GM12872 (cell line): ENCODE measurements around the gene ASB6.

Experiments used
- TF ChIP-seq, protein P1 (sequence below): IDR thresholded peaks from 3 replicates; pipeline ENCODE4 v1.5.1; 2011; ENCODE audit warnings: low read depth, mild to moderate bottlenecking, low read length, moderate library complexity; ENCODE audit not compliant: insufficient read depth

ASB6 gene

DNA sequence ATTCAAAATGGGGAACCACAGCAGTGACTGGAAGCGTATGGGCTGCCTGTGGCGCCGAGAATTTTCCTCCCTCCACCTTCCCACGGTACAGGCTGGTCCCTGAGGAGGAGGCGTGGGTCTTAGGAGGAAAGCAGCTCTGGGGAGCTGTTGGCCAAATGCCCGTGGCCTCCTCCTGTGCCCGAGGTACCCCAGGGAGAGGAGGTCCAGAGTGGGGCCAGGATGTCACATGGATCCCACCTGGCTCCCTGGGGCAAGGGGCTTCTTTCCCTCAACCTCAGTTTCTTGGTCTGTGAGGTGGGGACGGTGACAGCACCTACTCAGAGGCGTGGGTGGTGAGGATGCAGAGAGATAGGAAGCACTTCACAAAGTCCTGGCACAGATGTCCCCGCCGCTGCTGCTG is 40.0 kb upstream of the ASB6 start:
- TF ChIP-seq, protein P1, sequence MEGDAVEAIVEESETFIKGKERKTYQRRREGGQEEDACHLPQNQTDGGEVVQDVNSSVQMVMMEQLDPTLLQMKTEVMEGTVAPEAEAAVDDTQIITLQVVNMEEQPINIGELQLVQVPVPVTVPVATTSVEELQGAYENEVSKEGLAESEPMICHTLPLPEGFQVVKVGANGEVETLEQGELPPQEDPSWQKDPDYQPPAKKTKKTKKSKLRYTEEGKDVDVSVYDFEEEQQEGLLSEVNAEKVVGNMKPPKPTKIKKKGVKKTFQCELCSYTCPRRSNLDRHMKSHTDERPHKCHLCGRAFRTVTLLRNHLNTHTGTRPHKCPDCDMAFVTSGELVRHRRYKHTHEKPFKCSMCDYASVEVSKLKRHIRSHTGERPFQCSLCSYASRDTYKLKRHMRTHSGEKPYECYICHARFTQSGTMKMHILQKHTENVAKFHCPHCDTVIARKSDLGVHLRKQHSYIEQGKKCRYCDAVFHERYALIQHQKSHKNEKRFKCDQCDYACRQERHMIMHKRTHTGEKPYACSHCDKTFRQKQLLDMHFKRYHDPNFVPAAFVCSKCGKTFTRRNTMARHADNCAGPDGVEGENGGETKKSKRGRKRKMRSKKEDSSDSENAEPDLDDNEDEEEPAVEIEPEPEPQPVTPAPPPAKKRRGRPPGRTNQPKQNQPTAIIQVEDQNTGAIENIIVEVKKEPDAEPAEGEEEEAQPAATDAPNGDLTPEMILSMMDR, result no peak

DNA sequence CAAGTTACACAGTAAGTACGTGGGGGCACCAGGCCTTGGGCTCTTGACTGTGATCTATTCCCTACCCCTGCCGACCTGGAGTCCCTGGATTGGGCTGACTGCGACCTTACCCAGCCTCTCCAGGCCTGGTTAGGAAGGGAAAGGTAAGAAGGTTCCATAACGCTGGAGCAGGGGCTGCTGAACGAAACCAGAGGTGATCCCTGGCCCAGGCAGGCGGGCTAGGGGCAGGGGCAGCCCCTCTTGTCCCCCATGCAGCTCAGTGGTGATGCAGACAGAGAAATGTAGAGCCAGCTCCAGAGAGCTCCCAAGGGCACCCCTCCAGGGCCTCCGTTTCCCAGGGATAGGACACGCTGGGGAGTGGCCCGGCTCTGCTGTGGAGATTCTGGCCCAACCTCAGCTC is 37.6 kb upstream of the ASB6 start:
- TF ChIP-seq, protein P1, result no peak

DNA sequence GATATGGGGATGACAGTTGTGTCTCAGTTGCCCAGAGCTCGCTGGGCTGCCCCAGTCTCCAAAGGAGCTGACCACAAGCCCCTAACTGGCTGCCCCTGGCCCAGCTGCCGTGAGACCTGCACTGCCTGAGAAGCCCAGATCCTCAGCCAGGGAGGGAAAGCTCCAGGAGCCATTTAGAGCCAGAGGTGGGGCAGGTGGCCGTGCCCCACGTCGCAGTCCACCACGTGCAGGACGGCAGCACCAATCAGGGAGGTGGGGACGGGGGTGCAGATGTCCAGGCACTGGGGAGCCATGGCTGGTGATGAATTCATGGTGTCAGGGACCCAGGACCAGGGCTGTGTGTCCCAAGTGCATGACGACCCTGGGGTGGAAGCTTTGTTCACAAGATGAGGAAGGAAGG is 36.9 kb upstream of the ASB6 start:
- TF ChIP-seq, protein P1, result no peak

DNA sequence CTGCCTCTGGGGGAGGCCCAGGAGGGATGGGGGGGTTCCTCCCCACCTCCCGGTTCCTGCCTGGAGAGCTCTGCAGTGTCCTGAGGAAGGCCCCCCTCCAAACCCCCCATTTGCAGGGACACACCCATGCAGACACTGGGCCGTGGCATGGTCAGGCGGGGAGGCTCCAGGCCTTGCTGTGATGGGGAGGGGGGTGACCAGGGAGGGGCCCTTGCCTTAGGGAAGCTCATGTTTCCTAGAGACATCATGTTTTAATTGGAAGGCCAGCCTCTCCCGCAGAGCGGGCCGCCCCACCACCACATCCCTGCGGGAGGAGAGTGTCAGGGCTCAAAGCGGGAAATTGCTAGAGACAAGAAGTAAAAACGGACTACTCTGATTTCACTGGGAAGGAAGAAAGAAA is 35.5 kb upstream of the ASB6 start:
- TF ChIP-seq, protein P1, result no peak

DNA sequence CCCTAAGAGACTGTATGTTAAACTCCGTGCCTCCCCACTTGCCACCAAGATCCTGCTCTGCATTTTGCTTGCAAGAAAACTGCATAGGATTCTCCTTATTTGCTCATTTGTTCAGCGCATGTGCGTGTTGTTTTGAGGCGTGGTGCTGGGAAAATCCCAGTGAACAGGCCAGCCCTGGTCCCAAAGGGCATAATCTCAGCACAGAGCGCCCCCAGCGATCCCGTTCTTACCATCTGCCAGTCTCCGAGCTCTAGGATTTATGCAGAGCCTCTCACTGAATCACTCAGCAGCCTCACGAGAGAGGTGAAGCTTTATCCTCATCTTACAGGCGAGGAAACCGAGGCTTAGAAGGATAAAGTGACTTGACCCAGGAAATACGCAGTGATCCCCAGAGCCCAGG is 35.0 kb upstream of the ASB6 start:
- TF ChIP-seq, protein P1, result no peak

DNA sequence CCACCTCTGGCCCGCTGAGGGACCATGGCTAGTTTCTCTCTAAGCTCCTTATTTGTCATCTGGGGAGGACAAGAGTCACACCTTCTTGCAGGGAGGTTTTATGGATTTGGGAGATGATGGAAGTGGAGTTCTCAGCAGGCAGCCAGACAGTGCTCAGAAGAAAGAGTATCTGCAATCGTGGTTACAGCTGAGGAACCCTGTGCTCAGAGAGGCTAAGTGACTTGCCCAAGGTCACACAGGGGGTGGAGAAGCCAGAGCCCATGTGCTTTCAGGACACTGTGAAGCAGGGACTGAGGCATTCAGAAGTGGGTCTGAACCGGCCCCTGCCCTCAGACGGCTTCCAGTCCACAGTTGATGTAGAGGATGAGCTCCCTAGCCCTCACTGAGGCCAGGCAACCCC is 34.3 kb upstream of the ASB6 start:
- TF ChIP-seq, protein P1, result no peak

DNA sequence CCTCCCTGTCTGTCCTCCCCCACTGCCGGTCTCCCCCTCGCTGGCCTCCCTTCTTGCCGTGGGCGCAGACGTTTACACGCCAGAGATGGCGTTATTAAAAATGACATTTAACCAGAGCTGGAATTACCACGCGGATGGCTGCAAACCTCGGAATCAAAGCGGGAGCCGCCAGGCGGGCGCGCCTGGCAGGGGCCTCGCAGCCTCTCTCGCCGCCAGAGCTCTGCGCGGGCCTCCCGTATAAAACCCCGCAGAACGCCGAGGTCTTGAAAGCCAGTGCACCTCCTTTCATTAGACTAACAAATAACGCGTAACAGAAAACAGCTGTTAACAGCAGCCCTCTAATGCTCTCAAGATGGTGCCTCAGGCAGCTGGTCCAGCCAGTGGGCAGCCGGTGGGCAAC is 33.7 kb upstream of the ASB6 start:
- TF ChIP-seq, protein P1, result no peak

DNA sequence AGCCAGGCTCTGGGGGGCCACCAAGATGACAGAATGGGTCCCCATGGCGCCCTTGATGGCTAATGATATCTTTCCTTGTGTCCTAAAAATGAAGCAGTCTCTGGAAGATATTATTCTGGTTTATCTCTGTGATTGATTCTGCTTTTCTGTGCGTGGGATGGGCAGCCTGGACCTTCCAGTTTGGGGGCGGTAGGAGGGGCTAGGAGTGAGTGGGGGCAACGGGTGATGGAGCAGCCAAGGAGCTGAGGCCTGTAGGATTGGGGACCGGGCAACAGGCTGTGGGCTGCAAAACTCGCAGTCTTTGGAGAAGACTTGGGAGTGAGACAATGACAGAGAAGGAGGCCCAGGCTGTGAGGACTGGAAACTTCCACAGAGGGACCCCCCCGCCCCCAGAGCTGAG is 32.3 kb upstream of the ASB6 start:
- TF ChIP-seq, protein P1, result no peak
